Upper lobe of left lung (tissue), 6 donors: ENCODE measurements around the gene TCEA2. TPM values are rescaled to one million over a fixed set of nuclear protein-coding genes. Genes with fewer than 3 reads are reported as not detected.

Source experiments
- ATAC-seq, 2 donors: fragments of 200-7000 bp; cut with Tn5 transposase; one replicate each; pipeline ENCODE4 v1.9.1; 2022; ENCODE audit warnings: mild to moderate bottlenecking in 2 of 2, moderate library complexity in 2 of 2; ENCODE audit not compliant: low FRiP score in 2 of 2
- DNase-seq, 2 donors: peaks; one replicate each; pipeline ENCODE4 v3.0.0-alpha.2; 2019 to 2020
- H3K27ac ChIP-seq, 4 donors: fragments of 200-600 bp; sonication (generic); one replicate each; pipeline ENCODE4 v1.5.1; 2016 to 2019
- H3K27me3 ChIP-seq, 4 donors: fragments of 200-600 bp; sonication (generic); one replicate each; pipeline ENCODE4 v1.5.1; 2017 to 2019
- H3K36me3 ChIP-seq, 4 donors: fragments of 200-600 bp; sonication (generic); one replicate each; pipeline ENCODE4 v1.5.1; 2016 to 2019
- H3K4me1 ChIP-seq, 4 donors: fragments of 200-600 bp; sonication (generic); one replicate each; pipeline ENCODE4 v1.5.1; 2018 to 2019
- H3K4me3 ChIP-seq, 4 donors: fragments of 200-600 bp; sonication (generic); one replicate each; pipeline ENCODE4 v1.5.1; 2017 to 2019; ENCODE audit warnings: mild to moderate bottlenecking in 2 of 4, moderate library complexity in 1 of 4
- H3K9me3 ChIP-seq, 4 donors: fragments of 200-600 bp; sonication (generic); one replicate each; pipeline ENCODE4 v1.5.1; 2018 to 2019
- CTCF ChIP-seq, 6 experiments: fragments of 450-650 bp in 4 of 6; fragments of 200-600 bp in 2 of 6; sonication (generic) in 2 of 6; IDR thresholded peaks; one replicate each; pipeline ENCODE4 v1.5.1; 2016 to 2019; ENCODE audit warnings: antibody characterized with exemption in 6 of 6
- EP300 ChIP-seq, 4 donors: sonication (generic); formaldehyde crosslinking; IDR thresholded peaks; one replicate each; pipeline ENCODE4 v1.5.1; 2017; ENCODE audit warnings: antibody characterized with exemption in 4 of 4, control low read depth in 2 of 4
- POLR2A ChIP-seq, 4 donors: fragments of 450-650 bp; IDR thresholded peaks; one replicate each; pipeline ENCODE4 v1.5.1; 2016 to 2017; ENCODE audit warnings: antibody characterized with exemption in 4 of 4, mild to moderate bottlenecking in 2 of 4
- POLR2AphosphoS5 ChIP-seq, 2 donors: sonication (generic); formaldehyde crosslinking; IDR thresholded peaks; one replicate each; pipeline ENCODE4 v1.5.1; 2017; ENCODE audit warnings: antibody characterized with exemption in 2 of 2
- WGBS, 2 donors: methylation state at CpG; one replicate each; pipeline ENCODE4 v1.1.5; 2017 to 2018; 5-methylcytosine and 5-hydroxymethylcytosine counted together
- total RNA-seq, 6 donors: library from RNA; depleted of rRNA in 4 of 6; stranded (reverse); fragments of >200 nt in 4 of 6; gene quantifications; one replicate each; pipeline versions ENCODE4 v1.1.0 to v1.2.1, GENCODE V29; 2016 to 2021
- donor health status: DM: no; HTN: no; CAD: no; lungs with moderate emphysema.
- donor health status: DM: no; HTN: yes; CAD: no; lungs with severe emphysema.

Gene TCEA2
- total RNA-seq, 6 donors from 2014 or later: 21.7 to 56.0 (median 28.4) TPM

GRCh38 chr20:64080813-64081623, 18.0 kb downstream of the TCEA2 start:
- Histone ChIP-seq H3K36me3 (peaks cover 0 to 4% (median 2%) of the 10 kb centered on the region in 4 donors), H3K4me1 (peaks cover 38 to 81% (median 51%) of the 10 kb centered on the region in 4 donors), H3K9me3 (no peaks in the 10 kb centered on the region), H3K27me3 (peaks cover 0 to 19% (median 8%) of the 10 kb centered on the region in 4 donors), H3K4me3 (peak overlapping the region in 3 of 4 donors; percentile 71 to 92 (median 80)), H3K27ac (peak overlapping the region; percentile 84 to 94 (median 89))
- no peak for TF ChIP-seq EP300 (IDR thresholded peaks at IDR 0.05)
- no peak for TF ChIP-seq POLR2AphosphoS5 (IDR thresholded peaks at IDR 0.05)
- TF ChIP-seq CTCF (IDR thresholded peaks at IDR 0.05): no peak
- no peak for TF ChIP-seq POLR2A (IDR thresholded peaks at IDR 0.05)
- WGBS, 2 donors: 56 to 76% methylated on average over 9 to 17 of the region's 17 CpGs
- ATAC-seq (no peak), DNase-seq (peak in 1 of 2 donors; percentile 82)

GRCh38 chr20:64081624-64081964, 18.6 kb downstream of the TCEA2 start:
- Histone ChIP-seq H3K36me3 (no peaks in the 10 kb centered on the region), H3K27me3 (peaks cover 0 to 19% (median 8%) of the 10 kb centered on the region in 4 donors), H3K9me3 (no peaks in the 10 kb centered on the region), H3K27ac (peak overlapping the region in 3 of 4 donors; percentile 26 to 94 (median 87)), H3K4me1 (peaks cover 36 to 76% (median 51%) of the 10 kb centered on the region in 4 donors), H3K4me3 (no peak overlapping the region)
- 86% methylated on average over 4 to 6 of the region's 6 CpGs for WGBS, 2 donors
- no peak for DNase-seq
- TF ChIP-seq POLR2A (IDR thresholded peaks at IDR 0.05) (no peak), CTCF (IDR thresholded peaks at IDR 0.05) (no peak), EP300 (IDR thresholded peaks at IDR 0.05) (no peak), POLR2AphosphoS5 (IDR thresholded peaks at IDR 0.05) (no peak)
- ATAC-seq: no peak

GRCh38 chr20:64082126-64082731, 19.2 kb downstream of the TCEA2 start:
- H3K27ac ChIP-seq: peak overlapping the region in 2 of 4 donors; percentile 26 to 48
- no peak overlapping the region for H3K4me3 ChIP-seq
- H3K9me3 ChIP-seq: no peaks in the 10 kb centered on the region
- H3K36me3 ChIP-seq: no peaks in the 10 kb centered on the region
- 17 to 18% methylated on average over 13 of the region's 13 CpGs for WGBS, 2 donors
- ATAC-seq: no peak
- peak in 1 of 2 donors; percentile 64 for DNase-seq
- TF ChIP-seq CTCF (IDR thresholded peaks at IDR 0.05): no peak
- no peak for TF ChIP-seq EP300 (IDR thresholded peaks at IDR 0.05)
- TF ChIP-seq POLR2AphosphoS5 (IDR thresholded peaks at IDR 0.05): no peak
- no peak for TF ChIP-seq POLR2A (IDR thresholded peaks at IDR 0.05)
- peaks cover 0 to 19% (median 8%) of the 10 kb centered on the region in 4 donors for H3K27me3 ChIP-seq
- peaks cover 35 to 73% (median 48%) of the 10 kb centered on the region in 4 donors for H3K4me1 ChIP-seq

GRCh38 chr20:64082820-64083377, 19.9 kb downstream of the TCEA2 start:
- peak overlapping the region in 3 of 4 donors; percentile 55 to 70 (median 60) for H3K4me3 ChIP-seq
- TF ChIP-seq POLR2A (IDR thresholded peaks at IDR 0.05) (no peak), POLR2AphosphoS5 (IDR thresholded peaks at IDR 0.05) (no peak), CTCF (IDR thresholded peaks at IDR 0.05) (no peak), EP300 (IDR thresholded peaks at IDR 0.05) (no peak)
- peaks cover 0 to 19% (median 8%) of the 10 kb centered on the region in 4 donors for H3K27me3 ChIP-seq
- H3K27ac ChIP-seq: no peak overlapping the region
- ATAC-seq: no peak
- H3K4me1 ChIP-seq: peaks cover 33 to 67% (median 48%) of the 10 kb centered on the region in 4 donors
- no peaks in the 10 kb centered on the region for H3K36me3 ChIP-seq
- H3K9me3 ChIP-seq: no peaks in the 10 kb centered on the region
- WGBS, 2 donors: 15 to 19% methylated on average over 8 to 13 of the region's 13 CpGs
- no peak for DNase-seq
